Heart left ventricle (tissue), 13 donors: ENCODE data around the gene XYLT1.

Experiments used
- POLR2A ChIP-seq, 2 donors: fragments of 450-650 bp; IDR thresholded peaks; one replicate each; pipeline ENCODE4 v1.6.1; 2017; ENCODE audit warnings: antibody characterized with exemption in 2 of 2, mild to moderate bottlenecking in 2 of 2, moderate library complexity in 2 of 2
- TF ChIP-seq, protein P1 (sequence below), 12 donors: fragments of 200-600 bp; sonication (generic) in 4 of 12; IDR thresholded peaks; one replicate each; pipeline versions ENCODE4 v1.5.0 to v1.8.0; 2018 to 2022; ENCODE audit warnings: antibody characterized with exemption in 12 of 12, mild to moderate bottlenecking in 5 of 12
- donor health status: ischemic (EF 13 %, LVEDD 7.1; RV severe dilation, severe dysfunction).
- donor health status: DM: no; HTN: yes; CAD: no.
- donor health status: DM: no; HTN: no; CAD: no.
- donor health status: ischemic (EF 25% LVEDD 6.9; RV normal size, moderate dysfunction).
- donor health status: ischemic (EF 25% LVEDD 5.7; RV mildly dilated, moderate dysfunction).
- donor health status: ischemic (EF 35%, LVEDD 5.7; RV mildly dilated, moderate dysfunction).
- donor health status: nonischemic (EF 11% LVEDD 7.7; RV severe dilation, severe dysfunction).
- donor health status: DM: yes; HTN: yes; CAD: no.
- donor health status: PGD.
- donor health status: ischemic (EF 29% LVEDD 5.4; RV normal size, mild dysfunction).
- donor health status: nonischemic (EF 23%, LVEDD 6.1; RV moderate dilation, normal function).

DNA sequence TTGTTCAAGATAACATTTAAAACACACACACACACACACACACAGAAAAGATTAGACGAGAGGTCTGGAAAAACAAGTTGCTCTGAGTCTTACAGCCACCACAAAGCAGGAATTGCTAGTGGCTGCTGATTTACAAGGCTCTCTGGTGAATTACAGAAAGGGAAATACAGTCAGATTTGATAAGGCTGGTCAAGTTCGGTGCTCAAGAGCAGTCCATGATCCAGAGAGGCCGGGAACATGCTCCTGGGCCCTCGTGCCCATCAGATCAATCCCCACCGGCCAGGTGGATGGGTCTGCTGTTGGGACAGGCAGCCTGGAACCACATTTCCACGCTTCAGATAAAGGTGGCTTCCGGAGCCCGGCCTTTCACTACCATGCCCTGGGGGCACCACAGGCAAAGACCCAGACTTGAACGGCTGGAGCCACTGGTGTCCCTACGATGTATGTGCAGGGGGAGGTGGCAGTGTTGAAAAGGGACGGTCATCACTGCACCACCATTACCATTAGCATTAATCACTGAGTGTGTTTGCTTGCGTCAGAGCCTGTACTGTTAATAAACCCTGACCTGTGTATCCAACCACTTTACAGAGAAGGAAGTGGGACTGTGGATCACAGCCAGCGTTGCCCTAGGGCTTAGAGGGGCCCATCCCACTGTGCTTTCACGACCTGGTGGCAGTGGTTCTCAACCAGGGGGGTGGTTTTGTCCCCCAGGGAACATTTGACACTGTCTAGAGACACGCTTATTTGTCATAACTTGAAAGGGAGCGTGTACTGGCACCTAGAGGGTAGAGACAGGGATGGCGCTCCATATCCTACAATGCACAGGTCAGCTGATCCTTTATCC, 95.1 kb downstream of the XYLT1 start:
- TF ChIP-seq, protein P1, sequence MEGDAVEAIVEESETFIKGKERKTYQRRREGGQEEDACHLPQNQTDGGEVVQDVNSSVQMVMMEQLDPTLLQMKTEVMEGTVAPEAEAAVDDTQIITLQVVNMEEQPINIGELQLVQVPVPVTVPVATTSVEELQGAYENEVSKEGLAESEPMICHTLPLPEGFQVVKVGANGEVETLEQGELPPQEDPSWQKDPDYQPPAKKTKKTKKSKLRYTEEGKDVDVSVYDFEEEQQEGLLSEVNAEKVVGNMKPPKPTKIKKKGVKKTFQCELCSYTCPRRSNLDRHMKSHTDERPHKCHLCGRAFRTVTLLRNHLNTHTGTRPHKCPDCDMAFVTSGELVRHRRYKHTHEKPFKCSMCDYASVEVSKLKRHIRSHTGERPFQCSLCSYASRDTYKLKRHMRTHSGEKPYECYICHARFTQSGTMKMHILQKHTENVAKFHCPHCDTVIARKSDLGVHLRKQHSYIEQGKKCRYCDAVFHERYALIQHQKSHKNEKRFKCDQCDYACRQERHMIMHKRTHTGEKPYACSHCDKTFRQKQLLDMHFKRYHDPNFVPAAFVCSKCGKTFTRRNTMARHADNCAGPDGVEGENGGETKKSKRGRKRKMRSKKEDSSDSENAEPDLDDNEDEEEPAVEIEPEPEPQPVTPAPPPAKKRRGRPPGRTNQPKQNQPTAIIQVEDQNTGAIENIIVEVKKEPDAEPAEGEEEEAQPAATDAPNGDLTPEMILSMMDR (IDR thresholded peaks at IDR 0.05) = no peak
- TF ChIP-seq POLR2A (IDR thresholded peaks at IDR 0.05) = no peak
